ENCODE measurements around the gene SPP1.
"Not testable (repeated sequence)": the region's sequence is repeated elsewhere in the genome, so short reads cannot be mapped to it uniquely, and the experiment has no call there.

Gene SPP1

DNA sequence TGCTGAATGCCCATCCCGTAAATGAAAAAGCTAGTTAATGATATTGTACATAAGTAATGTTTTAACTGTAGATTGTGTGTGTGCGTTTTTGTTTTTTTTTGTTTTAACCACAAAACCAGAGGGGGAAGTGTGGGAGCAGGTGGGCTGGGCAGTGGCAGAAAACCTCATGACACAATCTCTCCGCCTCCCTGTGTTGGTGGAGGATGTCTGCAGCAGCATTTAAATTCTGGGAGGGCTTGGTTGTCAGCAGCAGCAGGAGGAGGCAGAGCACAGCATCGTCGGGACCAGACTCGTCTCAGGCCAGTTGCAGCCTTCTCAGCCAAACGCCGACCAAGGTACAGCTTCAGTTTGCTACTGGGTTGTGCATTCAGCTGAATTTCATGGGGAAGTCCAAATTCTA, at the start of gene SPP1:
SPP1 (plus strand) TSS at position 249 of the 400 bp plus-strand sequence. CDS start 1,182 bp downstream, outside the sequence.
- DNase-seq, result peak in 2 of 3 experiments; percentile 10 to 34

DNA sequence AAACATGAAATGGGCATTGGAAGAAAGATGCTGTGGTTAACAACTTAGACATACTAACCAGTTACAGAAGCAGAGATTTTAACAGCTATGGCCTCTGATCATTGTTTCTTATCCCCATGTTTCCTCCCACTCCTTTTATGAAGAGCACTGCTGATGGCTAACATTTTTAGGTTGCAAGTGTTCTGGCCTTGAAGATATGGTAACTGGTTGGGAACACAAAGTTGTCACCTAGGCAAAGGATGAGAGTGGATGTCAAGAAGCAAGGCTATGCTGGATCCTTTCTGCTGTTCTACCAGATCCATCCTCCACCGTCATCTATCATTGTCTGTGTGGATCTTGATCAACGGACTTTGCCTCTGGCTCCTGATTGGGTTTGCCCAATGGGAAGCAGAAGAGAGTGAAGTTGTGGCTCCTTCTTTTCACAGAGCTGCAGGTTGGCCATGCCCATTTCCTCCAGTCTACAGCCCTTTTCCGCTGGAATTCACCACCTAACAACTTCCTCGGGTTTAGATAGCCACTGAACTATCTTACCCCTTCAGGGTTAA, 48.9 kb upstream of the SPP1 start:
- DNase-seq, result no peak

DNA sequence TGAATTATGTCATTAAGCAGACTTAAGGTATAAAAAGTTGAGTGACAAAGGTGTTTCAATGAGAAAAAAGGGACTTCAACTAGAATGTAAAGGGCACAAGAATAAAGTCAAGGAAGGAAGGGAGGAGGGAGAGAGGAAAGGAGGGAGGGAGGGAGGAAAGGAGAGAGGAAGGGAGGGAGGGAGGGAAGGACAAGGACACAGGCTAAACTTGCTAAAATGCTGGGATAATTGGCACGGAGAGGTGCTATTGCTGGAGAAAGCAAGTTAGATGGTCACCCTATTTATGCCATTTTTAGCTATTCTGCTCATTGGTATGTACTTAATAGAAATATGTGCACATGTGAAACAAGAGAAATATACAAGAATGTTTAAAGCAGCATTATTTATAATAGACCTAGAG, 44.9 kb upstream of the SPP1 start:
- no peak for DNase-seq

DNA sequence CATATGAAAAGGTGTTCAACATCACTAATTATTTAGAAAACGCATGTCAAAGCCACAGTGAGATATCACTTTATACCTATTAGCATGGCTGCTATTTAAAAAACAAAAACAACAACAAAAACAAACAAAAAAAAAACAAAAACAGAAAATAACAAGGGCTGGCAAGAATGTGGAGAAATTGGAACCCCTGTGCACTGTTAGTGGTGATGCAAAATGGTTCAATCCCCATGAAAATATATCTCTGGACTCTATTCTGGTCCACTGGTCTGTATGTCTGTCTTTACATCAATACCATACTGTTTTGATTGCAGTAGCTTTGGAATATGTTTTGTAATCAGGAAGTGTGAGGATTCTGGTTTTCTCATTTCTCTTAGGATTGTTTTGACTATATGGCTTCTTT, 43.6 kb upstream of the SPP1 start:
- DNase-seq, result no peak

DNA sequence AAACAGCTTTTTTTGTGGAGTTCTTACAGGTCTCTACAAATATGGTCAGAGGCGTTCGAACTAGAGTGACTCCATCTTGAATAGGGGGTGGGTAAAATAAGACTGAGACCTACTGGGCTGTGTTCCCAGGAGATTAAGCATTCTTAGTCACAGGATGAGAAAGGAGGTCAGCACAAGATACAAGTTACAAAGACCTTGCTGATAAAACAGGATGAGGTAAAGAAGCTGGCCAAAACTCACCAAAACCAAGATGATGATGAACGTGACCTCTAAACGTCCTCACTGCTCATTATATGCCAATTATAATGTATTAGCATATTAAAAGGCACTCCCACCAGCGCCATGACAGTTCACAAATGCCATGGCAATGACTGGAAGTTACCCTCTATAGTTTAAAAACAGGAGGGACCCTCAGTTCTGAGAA, 42.8 kb upstream of the SPP1 start:
- no peak for DNase-seq

DNA sequence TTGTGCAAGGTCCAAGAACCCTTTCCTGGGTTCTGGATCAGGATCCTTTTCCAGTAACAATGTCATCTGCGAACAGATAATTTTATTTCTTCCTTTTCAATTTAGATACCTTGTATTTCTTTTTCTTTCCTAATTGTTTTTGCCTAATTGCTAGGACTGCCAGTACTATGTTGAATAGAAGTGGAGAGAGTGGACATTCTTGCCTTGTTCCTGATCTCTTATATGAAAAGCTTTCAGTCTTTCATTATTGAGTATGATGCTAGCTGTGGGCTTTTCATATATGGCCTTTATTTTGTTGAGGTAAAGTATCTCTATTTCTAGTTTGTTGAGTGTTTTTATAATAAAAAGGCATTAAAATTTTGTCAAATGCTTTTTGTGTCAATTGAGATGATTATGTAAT, 42.2 kb upstream of the SPP1 start:
- DNase-seq, result no peak

DNA sequence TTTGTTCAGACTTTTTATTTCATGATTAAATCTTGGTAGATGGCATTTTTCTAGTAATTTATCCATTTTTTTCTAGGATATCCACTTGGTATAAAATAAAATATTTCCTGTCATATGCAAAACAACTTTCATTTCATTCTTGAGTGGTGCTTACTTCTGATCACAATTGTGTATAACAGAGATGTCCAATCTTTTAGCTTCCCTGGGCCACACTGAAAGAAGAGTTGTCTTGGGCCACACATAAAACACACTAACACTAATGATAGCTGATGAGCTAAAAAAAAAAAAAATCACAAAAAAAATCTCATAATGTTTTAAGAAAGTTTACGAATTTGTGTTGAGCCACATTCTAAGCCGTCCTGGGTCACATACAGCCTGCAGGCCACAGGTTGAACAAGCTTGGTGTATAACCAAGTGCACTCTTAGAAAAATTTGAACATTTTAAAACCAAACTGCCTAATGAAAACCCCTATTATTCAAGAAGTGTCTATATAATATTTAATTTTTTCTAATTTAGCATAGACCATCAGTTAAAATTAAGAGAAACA, 41.3 kb upstream of the SPP1 start:
- no peak for DNase-seq

DNA sequence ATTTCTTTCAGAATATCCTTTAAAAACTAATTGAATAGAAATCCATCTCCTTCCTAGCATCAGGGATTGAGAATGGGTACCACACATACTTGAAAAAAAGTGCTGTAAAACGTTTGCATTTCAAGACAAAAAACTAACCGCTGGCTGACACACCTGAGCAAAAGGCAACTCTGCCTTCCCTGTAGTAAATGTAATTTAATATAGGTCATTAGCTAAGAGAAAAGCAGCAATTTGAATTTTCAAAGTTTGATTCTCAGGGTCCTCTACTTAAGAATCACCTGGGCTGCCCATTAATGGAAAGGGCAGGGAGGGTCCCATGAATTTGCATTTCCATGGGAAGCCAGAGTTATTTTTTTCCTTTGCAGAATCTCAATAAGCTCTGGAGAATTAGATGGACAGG, 40.5 kb upstream of the SPP1 start:
- DNase-seq, result no peak

DNA sequence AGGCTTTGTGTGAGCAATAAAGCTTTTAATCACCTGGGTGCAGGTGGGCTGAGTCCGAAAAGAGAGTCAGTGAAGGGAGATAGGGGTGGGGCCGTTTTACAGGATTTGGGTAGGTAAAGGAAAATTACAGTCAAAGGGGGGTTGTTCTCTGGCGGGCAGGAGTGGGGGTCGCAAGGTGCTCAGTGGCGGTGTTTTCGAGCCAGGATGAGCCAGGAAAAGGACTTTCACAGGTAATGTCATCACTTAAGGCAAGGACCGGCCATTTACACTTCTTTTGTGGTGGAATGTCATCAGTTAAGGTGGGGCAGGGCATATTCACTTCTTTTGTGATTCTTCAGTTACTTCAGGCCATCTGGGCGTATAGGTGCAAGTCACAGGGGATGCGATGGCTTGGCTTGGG, 39.6 kb upstream of the SPP1 start:
- DNase-seq, result not testable (repeated sequence)

DNA sequence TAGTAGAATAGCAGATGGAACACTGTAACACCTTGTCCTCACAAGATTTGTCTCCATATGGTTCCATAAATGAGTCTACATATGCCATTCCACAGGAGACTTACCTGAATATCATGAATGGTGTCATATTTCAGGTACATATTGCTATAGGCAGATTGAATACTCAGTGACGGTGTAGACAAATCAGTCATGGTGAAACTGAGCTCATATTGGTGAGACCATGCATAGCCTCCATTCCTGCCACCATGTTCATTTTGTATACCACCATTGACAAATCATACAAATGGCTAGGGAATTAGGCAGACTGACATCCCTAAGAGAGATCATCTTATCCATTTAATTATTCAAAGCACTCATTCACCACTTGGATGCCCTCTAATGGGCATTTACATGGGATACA, 38.0 kb upstream of the SPP1 start:
- no peak for DNase-seq

DNA sequence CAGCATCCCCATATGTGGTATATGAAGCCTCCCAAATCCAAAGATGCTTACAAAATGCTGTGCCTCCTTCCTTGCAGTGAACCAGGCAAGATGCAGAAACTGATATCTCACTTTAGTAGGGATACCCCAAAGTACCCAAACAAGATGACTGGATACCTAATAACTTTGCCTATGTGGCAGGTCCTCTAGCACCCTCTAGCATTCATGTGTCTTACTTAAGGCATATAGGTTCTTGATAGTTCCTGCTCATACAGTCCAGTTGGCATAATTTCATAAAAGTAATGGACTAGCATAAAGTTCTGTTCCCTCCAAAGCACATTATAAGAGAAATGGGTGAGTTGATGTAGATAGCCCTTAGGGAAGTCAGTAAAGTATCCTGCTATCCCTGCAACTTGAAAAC, 36.8 kb upstream of the SPP1 start:
- no peak for DNase-seq

DNA sequence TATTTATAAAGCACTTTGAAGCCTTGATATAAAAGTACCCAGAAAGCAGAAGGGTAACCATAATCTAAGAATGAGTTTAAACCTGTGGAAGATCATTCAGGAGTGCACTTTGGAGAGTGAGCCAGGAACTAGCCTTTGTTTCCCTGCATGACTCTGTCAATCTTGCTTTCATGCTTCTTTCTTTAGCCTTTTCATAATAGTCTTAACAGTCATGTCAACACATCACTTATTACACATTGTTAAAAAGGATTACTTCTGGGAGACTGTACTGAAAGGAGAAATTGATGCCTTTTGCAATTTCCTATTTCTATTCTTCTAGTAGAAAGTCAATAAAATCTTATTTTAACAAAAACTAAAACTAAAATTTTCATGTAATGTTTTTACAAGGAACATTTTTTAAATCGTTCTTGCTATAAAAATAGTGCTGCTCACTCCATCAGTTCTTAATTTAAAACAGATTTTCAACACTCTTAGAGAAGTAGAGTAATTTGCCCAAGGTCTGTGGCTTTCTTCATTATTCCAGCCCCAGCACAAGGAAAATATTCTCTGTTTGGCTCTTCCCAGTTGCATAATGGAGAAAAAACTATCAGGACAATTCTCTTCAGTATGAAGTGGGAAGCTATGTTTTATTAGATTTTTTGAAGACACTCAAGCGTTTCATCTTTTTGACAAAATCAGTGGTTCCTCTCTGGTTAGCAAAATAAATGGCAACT, 35.4 kb upstream of the SPP1 start:
- no peak for DNase-seq

DNA sequence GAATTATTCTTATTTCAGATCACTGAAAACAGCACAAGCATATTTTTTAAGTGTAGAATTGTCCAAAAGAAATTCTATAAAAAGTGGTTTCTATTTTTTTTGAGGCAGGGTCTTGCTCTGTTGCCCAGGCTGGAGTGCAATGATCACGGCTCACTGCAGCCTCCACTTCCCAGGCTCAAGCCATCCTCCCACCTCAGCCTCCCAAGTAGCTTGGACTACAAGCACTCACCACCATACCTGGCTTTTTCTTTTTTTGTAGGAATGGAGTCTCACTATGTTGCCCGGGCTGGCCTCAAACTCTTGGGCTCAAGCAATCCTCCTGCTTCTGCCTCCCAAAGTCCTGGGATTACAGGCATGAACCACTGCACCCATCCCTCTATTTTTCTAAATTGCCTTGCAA, 34.7 kb upstream of the SPP1 start:
- not testable (repeated sequence) for DNase-seq

DNA sequence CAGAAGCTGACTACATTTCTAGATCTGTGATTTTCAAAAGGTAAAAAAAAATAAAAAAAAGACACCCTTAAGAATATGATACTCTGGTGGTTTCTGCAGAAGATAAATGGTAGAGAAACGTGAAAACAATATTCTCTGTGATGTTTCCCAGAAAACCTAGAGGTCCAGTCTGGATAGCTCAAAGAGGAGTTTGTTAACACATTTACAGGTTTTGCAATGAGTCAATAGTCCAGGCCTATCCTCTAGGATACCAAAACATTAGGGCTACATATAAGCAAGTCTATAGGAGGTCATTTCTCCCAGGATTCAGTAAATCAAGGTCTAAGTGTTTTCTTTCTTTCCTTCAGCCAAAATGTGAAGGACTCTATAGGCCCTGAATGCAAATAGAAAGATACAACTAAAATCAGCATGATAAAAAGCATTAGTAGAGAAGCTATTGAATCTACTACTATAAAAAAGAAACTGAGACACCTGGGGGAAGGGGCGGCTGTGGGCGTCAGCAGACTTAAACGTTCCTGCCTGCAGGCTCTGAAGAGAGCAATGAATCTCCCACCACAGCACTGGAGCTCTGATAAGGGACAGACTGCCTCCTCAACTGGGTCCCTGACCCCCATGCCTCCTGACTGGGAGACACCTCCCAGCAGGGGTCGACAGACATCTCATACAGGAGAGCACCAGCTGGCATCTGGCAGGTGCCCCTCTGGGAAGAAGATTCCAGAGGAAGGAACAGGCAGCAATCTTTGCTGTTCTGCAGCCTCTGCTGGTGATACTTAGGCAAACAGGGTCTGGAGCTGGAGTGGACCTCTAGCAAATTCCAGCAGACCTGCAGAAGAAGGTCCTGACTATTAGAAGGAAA, 33.7 kb upstream of the SPP1 start:
- no peak for DNase-seq

DNA sequence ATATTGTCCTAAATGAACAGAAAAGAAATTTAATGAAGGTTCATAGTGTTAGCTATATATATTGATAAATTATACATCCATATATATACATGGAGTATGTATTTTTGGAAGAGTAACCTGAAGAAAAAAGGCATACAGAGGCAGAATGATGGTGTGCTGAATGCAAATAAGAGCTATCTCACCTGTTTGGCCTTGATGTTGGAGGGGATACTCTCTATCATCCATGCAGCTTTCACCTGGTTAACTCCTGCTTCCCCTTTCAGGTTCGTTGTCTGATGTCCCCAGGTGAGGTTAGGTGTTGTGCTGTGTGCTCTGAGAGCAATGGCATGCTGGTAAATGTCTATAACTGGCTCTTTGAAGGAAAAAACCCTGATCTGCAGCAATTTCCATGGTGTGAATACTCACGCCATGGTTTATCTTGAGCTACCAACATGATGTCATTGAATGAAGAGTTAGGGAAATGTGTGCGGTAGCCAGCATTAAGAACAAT, 31.8 kb upstream of the SPP1 start:
- DNase-seq, result no peak

DNA sequence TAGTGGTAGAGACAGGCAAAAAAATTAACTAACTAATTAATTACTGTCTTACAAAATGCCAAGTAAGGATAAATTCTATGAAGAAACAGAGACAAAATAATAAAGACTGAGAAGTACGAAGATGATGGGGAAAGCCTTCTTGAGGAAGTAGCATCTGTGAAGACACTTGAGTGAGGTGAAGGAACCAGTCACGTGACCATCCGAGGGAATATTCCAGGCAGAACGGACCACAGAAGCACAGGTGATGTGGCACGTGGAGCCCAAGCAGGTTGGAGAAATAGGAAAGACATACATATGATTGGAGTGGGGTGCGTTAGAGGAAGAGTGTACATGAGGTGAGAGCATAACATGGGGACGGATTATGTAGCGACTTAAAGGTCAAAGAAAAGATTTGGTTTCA, 30.5 kb upstream of the SPP1 start:
- no peak for DNase-seq

DNA sequence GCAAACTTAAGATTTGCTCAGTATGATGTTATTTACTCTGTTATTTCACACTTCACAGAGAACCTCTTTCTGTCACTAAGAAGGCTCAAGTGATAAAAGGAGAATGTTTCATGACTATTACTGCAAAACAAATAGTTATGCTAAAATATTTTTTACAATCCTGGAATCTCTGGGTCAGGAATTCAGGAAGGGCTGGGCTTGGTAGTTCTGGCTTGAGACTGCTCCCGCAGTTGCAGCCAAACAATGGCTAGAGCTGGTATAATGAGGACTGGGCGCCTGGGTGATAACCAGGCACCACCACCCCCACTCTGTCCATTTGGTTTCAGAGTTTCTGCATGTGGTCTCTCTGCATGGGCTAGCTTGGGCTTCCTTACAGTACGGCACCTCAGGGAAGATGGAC, 28.7 kb upstream of the SPP1 start:
- DNase-seq, result no peak

DNA sequence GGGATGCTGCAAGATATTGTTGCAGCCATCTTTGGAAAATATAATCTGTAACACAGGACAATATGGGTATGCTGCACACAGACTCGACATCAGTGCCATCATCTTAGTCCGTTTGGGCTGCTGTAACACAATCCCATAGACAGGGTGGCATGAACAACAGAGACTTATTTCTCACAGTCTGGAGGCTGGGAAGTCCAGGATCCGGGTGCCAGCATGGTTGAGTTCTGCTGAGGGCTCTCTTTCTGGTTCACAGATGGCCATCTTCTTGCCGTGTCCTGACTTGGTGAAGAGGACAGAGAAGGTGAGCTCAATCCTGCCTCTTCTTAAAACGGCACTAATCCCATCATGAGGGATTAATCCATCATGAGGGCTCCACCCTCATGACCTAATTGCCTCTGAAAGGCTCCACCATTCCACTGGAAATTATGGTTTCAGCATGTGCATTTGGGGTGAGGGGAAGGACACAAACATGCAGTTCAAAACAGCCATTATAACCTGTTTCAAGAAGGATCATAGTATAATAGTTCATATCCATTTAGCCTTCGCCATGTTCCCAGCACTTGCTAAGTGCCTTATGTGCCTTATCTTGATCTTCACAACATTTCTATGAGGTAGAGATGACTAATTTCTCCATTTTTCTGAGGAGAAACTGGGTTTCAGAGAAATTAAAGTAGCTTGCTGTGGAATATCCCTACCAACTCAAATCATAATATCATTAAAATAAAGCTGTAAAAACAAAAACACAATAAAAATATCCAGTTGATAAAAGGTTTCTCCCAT, 27.9 kb upstream of the SPP1 start:
- DNase-seq, result no peak

DNA sequence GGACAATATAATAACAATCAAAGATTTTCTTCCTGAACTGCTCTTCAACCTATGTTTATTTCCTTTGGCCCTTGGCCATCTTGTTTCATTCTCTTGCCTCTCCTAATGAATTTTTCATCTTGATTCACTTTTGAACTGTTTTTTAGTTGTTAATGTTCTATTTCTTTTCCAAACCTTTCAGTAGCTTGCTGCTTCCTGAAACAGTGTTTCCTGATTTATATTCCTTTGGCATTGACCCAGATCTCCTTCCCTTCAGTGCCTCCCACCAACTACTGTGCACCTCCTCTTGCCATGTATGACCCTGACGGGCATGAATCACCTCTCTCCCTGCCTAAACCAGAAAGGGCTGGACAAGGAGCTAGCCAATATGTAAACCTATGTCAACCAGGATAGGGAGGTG, 25.6 kb upstream of the SPP1 start:
- no peak for DNase-seq

DNA sequence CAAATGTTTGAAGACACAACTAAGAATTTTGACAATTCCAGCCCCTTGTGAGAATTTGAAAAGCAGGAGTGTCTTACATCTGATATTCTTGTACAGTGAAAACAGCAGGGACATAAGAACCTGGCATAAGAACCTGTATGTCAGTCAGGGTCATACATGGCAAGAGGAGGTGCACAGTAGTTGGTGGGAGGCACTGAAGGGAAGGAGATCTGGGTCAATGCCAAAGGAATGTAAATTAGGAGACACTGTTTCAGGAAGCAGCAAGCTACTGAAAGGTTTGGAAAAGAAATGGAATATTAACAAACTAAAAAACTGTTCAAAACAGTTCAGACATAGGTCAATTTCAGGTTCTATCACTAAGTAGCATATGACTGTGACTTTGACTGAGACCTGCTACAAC, 25.0 kb upstream of the SPP1 start:
- DNase-seq, result no peak

DNA sequence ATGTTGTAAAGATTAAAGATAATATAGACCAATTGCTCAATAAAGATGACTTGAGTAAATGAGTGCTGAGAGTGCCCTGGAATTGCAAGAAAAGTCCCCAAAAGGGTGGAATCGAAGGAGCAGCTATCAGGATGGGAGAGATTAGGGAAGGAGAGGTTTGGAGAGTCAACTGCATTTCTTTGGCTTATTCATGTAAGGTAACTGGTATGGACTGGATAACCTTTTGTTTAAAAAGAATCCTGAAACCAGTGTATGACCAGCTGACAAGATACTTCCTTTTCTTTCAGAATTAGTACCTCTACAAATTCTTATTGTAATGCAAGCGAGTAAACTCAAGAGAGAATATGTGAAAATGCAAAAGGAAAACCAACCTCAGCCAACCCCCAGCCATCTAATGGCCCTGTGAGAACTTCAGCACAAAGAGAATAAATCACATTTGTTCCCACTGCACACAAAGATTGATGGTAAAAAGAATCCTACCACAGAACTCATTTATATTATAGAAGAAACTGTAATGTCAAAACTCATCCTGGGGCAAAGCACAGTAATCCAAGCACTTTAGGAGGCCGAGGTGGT, 24.5 kb upstream of the SPP1 start:
- no peak for DNase-seq

DNA sequence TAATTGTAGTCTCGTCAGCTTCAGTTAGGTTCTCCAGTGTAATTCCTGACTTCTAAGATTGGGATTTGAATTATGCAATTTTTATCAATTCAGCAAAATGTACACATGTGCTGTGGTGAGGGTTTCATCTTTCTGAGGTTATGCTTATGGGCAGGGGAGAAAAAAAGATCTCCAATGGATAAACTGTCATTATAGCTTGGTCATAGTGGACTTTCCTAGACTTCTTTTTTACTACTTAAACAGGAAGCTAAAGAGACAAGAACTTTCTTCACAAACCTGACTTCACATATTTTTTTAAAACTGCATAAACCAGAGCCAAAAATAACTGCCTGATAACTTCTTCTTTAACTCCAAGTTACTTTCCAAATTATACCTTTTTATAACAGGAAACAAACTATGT, 21.7 kb upstream of the SPP1 start:
- DNase-seq, result no peak

DNA sequence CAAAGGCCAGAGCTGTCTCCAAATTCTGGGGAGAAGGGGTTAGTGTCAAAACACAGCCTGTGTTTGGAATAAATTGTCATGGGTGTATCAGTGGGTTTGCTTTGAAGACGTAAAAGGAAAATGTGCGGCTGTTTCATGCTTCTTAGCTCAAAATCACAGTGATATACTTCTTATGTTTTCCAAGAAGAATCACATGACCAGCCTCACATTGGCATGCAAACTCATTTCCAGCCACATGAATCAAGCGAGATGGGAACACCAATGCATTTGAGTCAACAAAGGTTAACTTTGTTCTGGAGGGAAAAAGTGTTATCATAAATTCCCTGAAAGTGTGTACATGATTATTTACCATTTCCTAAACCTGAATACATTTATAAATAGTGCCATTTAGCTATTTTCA, 19.0 kb upstream of the SPP1 start:
- DNase-seq, result no peak

Measured in NCI-H1417 (cell line).